Measurements from ENCODE around the gene CHRNA7. TPM values are rescaled to one million over a fixed set of nuclear protein-coding genes. Genes with fewer than 3 reads are reported as not detected.

The CHRNA7 gene
- total RNA-seq, 4 donors from 2014 or later = 1.6 to 9.1 (median 2.8) TPM

DNA sequence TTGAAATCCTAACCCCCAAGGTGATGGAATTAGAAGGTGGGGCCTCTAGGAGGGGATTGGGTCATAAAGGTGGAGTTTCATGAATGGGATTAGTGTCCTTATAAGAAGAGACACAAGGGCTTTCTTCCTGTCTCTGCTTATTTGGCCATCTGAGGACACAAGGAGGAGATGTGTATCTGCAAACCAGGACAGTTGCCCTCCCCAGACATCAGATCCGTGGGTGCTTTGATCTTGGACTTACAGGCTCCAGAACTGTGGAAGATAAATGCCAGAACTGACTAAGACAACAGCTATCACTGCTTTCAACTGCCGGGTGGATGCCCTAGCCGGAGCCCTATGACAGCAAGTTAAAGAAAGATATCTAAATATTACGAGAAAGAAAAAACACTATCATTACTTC is 94.4 kb downstream of the CHRNA7 start:
- no peaks in the 10 kb centered on the region for H3K27me3 ChIP-seq
- DNase-seq = no peak
- TF ChIP-seq, protein P1, sequence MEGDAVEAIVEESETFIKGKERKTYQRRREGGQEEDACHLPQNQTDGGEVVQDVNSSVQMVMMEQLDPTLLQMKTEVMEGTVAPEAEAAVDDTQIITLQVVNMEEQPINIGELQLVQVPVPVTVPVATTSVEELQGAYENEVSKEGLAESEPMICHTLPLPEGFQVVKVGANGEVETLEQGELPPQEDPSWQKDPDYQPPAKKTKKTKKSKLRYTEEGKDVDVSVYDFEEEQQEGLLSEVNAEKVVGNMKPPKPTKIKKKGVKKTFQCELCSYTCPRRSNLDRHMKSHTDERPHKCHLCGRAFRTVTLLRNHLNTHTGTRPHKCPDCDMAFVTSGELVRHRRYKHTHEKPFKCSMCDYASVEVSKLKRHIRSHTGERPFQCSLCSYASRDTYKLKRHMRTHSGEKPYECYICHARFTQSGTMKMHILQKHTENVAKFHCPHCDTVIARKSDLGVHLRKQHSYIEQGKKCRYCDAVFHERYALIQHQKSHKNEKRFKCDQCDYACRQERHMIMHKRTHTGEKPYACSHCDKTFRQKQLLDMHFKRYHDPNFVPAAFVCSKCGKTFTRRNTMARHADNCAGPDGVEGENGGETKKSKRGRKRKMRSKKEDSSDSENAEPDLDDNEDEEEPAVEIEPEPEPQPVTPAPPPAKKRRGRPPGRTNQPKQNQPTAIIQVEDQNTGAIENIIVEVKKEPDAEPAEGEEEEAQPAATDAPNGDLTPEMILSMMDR (IDR thresholded peaks at IDR 0.05) = no peak
- TF ChIP-seq POLR2A (IDR thresholded peaks at IDR 0.05) = no peak
- no peaks in the 10 kb centered on the region for H3K36me3 ChIP-seq
- intact Hi-C loops (cut with DNase I; ENCODE audit: low total_unique reads) = no loop called here
- no peaks in the 10 kb centered on the region for H3K4me1 ChIP-seq
- no peak overlapping the region for H3K4me3 ChIP-seq
- H3K9me3 ChIP-seq = no peaks in the 10 kb centered on the region
- no peak overlapping the region for H3K27ac ChIP-seq

DNA sequence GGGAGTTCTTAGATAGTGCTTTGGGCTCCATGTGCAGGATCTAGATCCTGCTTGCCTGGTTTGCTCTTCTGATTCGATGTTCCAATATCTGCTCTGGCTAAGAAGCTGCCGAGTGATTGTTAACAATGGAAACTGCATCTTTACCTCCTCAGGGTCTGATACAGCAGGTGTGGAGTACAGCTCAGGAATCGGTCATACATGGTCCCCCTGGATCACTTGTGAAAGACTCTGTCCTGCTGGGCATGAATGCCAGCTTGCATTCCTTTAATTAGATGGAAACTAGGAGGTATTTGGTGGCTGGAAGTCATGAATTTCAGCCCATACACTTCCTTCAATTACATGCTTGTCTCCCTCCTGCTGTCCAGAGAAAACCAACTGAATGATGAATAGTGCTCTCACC is 95.3 kb downstream of the CHRNA7 start:
- Histone ChIP-seq H3K9me3 (no peaks in the 10 kb centered on the region), H3K27me3 (no peaks in the 10 kb centered on the region), H3K4me1 (no peaks in the 10 kb centered on the region), H3K4me3 (no peak overlapping the region), H3K27ac (no peak overlapping the region), H3K36me3 (no peaks in the 10 kb centered on the region)
- intact Hi-C loops (cut with DNase I; ENCODE audit: low total_unique reads) = no loop called here
- DNase-seq = no peak
- TF ChIP-seq, protein P1 (IDR thresholded peaks at IDR 0.05) = no peak
- TF ChIP-seq POLR2A (IDR thresholded peaks at IDR 0.05) = no peak

DNA sequence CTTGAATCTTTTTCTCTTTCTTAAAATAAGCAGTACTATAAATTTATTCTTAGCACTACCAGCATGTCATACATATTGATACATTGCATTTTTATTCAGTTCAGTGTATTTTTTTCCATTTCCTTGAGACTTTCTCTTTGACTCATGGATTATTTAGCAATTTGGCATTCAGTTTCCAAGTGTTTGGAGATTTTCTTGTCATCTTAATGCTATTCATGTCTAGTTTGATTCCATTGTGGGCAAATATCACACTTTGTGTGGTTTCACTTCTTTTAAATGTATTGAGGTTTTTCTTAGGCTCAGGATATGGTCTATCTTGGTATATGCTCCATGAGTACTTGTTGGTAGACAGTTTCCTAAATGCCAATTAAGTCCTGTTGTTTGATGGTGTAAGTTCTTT is 99.5 kb downstream of the CHRNA7 start:
- H3K36me3 ChIP-seq = no peaks in the 10 kb centered on the region
- TF ChIP-seq POLR2A (IDR thresholded peaks at IDR 0.05) = no peak
- TF ChIP-seq, protein P1 (IDR thresholded peaks at IDR 0.05) = no peak
- H3K27ac ChIP-seq = no peak overlapping the region

DNA sequence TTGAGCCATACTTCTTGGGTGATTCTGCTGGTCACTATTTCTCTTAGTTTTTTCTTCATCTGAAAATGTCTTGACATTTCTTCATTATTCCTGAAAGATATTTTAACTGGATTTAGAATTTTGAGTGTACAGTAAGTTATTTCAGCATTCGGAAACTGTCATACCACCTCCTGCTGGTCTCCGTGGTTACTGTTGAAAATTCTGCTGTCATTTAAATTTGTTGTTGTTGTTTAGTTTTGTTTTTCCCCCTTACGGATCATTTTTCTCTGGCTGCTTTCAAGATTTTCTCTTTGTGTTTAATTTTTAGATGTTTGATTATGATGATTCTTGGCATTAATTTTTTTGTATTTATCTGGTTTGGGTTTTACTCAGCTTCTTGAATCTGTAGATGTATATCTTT is 100.5 kb downstream of the CHRNA7 start:
- no peak for TF ChIP-seq POLR2A (IDR thresholded peaks at IDR 0.05)
- TF ChIP-seq, protein P1 (IDR thresholded peaks at IDR 0.05) = no peak
- no peak overlapping the region for H3K4me3 ChIP-seq
- H3K4me1 ChIP-seq = no peaks in the 10 kb centered on the region
- DNase-seq = no peak
- H3K36me3 ChIP-seq = no peaks in the 10 kb centered on the region
- no peak overlapping the region for H3K27ac ChIP-seq
- H3K27me3 ChIP-seq = no peaks in the 10 kb centered on the region
- H3K9me3 ChIP-seq = no peaks in the 10 kb centered on the region
- intact Hi-C loops (cut with DNase I; ENCODE audit: low total_unique reads) = no loop called here

More for the DNA sequence above, 99.5 kb downstream of the CHRNA7 start:
- DNase-seq = no peak
- no peaks in the 10 kb centered on the region for H3K4me1 ChIP-seq
- intact Hi-C loops (cut with DNase I; ENCODE audit: low total_unique reads) = no loop called here
- H3K27me3 ChIP-seq = no peaks in the 10 kb centered on the region
- no peaks in the 10 kb centered on the region for H3K9me3 ChIP-seq
- no peak overlapping the region for H3K4me3 ChIP-seq

DNA sequence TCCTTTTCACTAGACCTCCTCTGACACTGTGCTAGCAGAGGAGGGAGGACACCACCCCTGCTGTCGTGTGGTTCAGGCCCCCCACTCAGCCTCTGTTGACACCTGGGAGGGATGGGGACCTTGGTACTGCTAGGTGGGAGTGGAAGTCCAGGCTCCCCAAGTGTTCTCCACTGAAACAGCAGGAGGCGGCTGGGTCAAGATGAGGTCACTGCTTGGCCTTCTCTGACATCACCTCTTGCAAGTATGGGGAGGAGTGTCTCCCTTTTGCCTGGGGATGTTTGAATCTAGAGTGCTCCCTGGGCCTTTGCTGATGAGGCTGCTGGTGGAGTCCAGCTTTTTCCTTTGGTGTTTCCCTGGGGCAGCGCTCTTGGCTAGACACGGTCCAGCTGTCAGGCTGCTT is 101.5 kb downstream of the CHRNA7 start:
- Histone ChIP-seq H3K4me3 (no peak overlapping the region), H3K4me1 (no peaks in the 10 kb centered on the region), H3K9me3 (no peaks in the 10 kb centered on the region), H3K27me3 (no peaks in the 10 kb centered on the region), H3K27ac (no peak overlapping the region), H3K36me3 (no peaks in the 10 kb centered on the region)
- intact Hi-C loops (cut with DNase I; ENCODE audit: low total_unique reads) = no loop called here
- no peak for DNase-seq
- TF ChIP-seq POLR2A (IDR thresholded peaks at IDR 0.05) = no peak
- TF ChIP-seq, protein P1 (IDR thresholded peaks at IDR 0.05) = no peak

Data from uterus (tissue), 4 donors.